ENCODE results near the gene FGFR2.

The FGFR2 gene

GRCh38 chr10:121598263-121599249 lies at the start of gene FGFR2:
Gene FGFR2 (minus strand): TSS chr10:121598444. CDS start chr10:121593817, 4,627 bp downstream.
- no peak for DNase-seq (ENCODE audit: low read depth)
- H3K4me3 ChIP-seq (ENCODE audit: low read depth, low read length) = no peak within 1 kb of the TSS; the same call in 1 of the 2 replicates
- TF ChIP-seq CTCF (IDR thresholded peaks at IDR 0.05; ENCODE audit: low read depth, low read length, missing control alignments) = no peak

GRCh38 chr10:121647401-121647800 lies 49.2 kb upstream of the FGFR2 start:
- TF ChIP-seq CTCF (IDR thresholded peaks at IDR 0.05; ENCODE audit: low read depth, low read length, missing control alignments) = no peak
- DNase-seq (ENCODE audit: low read depth) = no peak
- H3K4me3 ChIP-seq (ENCODE audit: low read depth, low read length) = no peak overlapping the region

- H3K4me3 ChIP-seq (ENCODE audit: low read depth, low read length) = no peak overlapping the region
- no peak for DNase-seq (ENCODE audit: low read depth)
- TF ChIP-seq CTCF (IDR thresholded peaks at IDR 0.05; ENCODE audit: low read depth, low read length, missing control alignments) = no peak
Measured at GRCh38 chr10:121645696-121646095, 47.5 kb upstream of the FGFR2 start.

- H3K4me3 ChIP-seq (ENCODE audit: low read depth, low read length) = no peak overlapping the region
- TF ChIP-seq CTCF (IDR thresholded peaks at IDR 0.05; ENCODE audit: low read depth, low read length, missing control alignments) = no peak
- DNase-seq (ENCODE audit: low read depth) = no peak
Measured at GRCh38 chr10:121644501-121644900, 46.3 kb upstream of the FGFR2 start.

DNA sequence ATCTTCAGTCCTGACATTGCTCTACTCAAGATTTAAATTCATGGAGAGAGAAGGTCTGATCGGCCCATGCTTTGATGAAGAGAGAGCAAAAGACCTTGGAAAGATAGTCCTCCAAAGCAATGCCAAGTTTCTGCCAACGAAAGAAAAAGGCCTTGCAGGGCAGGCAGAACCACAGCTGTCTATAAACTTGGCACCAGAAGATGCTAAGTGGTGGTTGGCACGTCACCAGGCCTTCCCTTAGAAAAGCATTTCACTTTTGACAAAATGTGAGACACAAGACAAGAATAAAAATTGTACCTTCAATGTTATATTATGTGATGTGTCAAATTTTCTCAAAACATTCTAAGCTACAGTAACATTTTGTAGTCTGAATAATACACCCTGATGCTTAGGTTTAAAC lies 42.0 kb upstream of the FGFR2 start:
- DNase-seq (ENCODE audit: low read depth) = no peak
- TF ChIP-seq CTCF (IDR thresholded peaks at IDR 0.05; ENCODE audit: low read depth, low read length, missing control alignments) = no peak
- no peak overlapping the region for H3K4me3 ChIP-seq (ENCODE audit: low read depth, low read length)

GRCh38 chr10:121639416-121639815 lies 41.2 kb upstream of the FGFR2 start:
- no peak overlapping the region for H3K4me3 ChIP-seq (ENCODE audit: low read depth, low read length)
- no peak for TF ChIP-seq CTCF (IDR thresholded peaks at IDR 0.05; ENCODE audit: low read depth, low read length, missing control alignments)
- no peak for DNase-seq (ENCODE audit: low read depth)

Data from GM12864 (cell line).